ENCODE results near the gene CRYGC. TPM values are rescaled to one million over a fixed set of nuclear protein-coding genes. Genes with fewer than 3 reads are reported as not detected.

Gene CRYGC
- total and polyA plus RNA-seq, 2 of the 13 experiments (the other 11 are each of a cell fraction or from before 2014, with no cell fraction given): 0.20 to 0.27 TPM

- Histone ChIP-seq H3K4me1 (ENCODE audit: insufficient read depth, low read length) (peaks cover 10% of the 10 kb centered on the region), H4K20me1 (ENCODE audit: insufficient read depth, low read length) (no peaks in the 10 kb centered on the region), H3K79me2 (ENCODE audit: insufficient read depth, low read length) (no peaks in the 10 kb centered on the region), H3K9me3 (ENCODE audit: low read length) (no peaks in the 10 kb centered on the region), H3K9ac (ENCODE audit: insufficient read depth, low read depth, low read length) (no peak overlapping the region), H2AFZ (ENCODE audit: low read length) (no peak overlapping the region), H3K4me2 (ENCODE audit: low read depth, low read length) (no peak overlapping the region), H3K27me3 (ENCODE audit: control insufficient read depth in 1 of 2, insufficient read depth in 2 of 2, low read length in 2 of 2) (peaks cover under 1 to 4% of the 10 kb centered on the region in 2 experiments; a peak in 1 of 5 replicates), H3K4me3 (replicated peaks in 1 of 3; ENCODE audit: insufficient read depth in 1 of 3, low read depth in 2 of 3, low read length in 3 of 3) (no peak overlapping the region), H3K36me3 (replicated peaks in 1 of 2; ENCODE audit: control insufficient read depth in 1 of 2, insufficient read depth in 2 of 2, low read length in 2 of 2) (no peaks in the 10 kb centered on the region), H3K27ac (ENCODE audit: extremely low read length, insufficient read depth, low read length) (no peak overlapping the region)
- ChIA-PET POLR2A (no interaction called here), CTCF (ENCODE audit: low intra/inter-chr PET ratio, low total read pairs) (no interaction called here)
- intact Hi-C loops (cut with micrococcal nuclease; ENCODE audit: unreplicated experiment) (no loop called here), in situ Hi-C loops (cut with HindIII; ENCODE audit: extremely low pct_ligation_motif_present, low pct_unique_long_range_greater_than_20kb) (no loop called here)
- TF ChIP-seq MYPOP (CRISPR knock-in tag; IDR thresholded peaks at IDR 0.05) (no peak), ZNF24 (IDR thresholded peaks at IDR 0.05) (no peak), ZNF749 (CRISPR knock-in tag; IDR thresholded peaks at IDR 0.05; ENCODE audit: borderline replicate concordance) (no peak), THAP11 (CRISPR knock-in tag; IDR thresholded peaks at IDR 0.05) (no peak), ZNF7 (CRISPR knock-in tag; IDR thresholded peaks at IDR 0.05) (no peak), HMG20A (CRISPR knock-in tag; IDR thresholded peaks at IDR 0.05; ENCODE audit: borderline replicate concordance) (no peak), ZNF652 (CRISPR knock-in tag; IDR thresholded peaks at IDR 0.05; ENCODE audit: borderline replicate concordance, low read depth) (no peak), PAF1 (CRISPR knock-in tag; IDR thresholded peaks at IDR 0.05) (no peak), MYC (CRISPR knock-in tag; IDR thresholded peaks at IDR 0.05; ENCODE audit: borderline replicate concordance) (no peak), RFXAP (CRISPR knock-in tag; IDR thresholded peaks at IDR 0.05; ENCODE audit: borderline replicate concordance) (no peak), NBN (conservative IDR thresholded peaks at IDR 0.05) (no peak), ZNF687 (CRISPR knock-in tag; IDR thresholded peaks at IDR 0.05) (no peak), NR3C1 (CRISPR knock-in tag; IDR thresholded peaks at IDR 0.05) (no peak)
- BruUV-seq (replicated peaks): no TSS peak
- DNase-seq (ENCODE audit: low spot score) (no peak), ATAC-seq (no peak), FAIRE-seq (no peak)
These were observed 45.8 kb downstream of the CRYGC start for GRCh38 chr2:208083807-208084206.

Other genes starting within 250 kb of the CRYGC start
- gene PLEKHM3, start 104.3 kb downstream of the CRYGC start, total RNA-seq (2016; rRNA removed; fragmentation: Illumina TruSeq; extraction: Trizol): 4.5 and 5.3 TPM in 2 replicates
- 4.7 and 4.8 TPM in 2 replicates for gene PLEKHM3, start 104.3 kb downstream of the CRYGC start, polyA plus RNA-seq (2011; rRNA removed)
- gene CRYGD, start 5.3 kb downstream of the CRYGC start, total RNA-seq (2016; rRNA removed; fragmentation: Illumina TruSeq; extraction: Trizol): not detected in 2 replicates
- gene CRYGD, start 5.3 kb downstream of the CRYGC start, polyA plus RNA-seq (2011; rRNA removed): not detected in 2 replicates
- not detected in 2 replicates for gene CRYGB, start 16.3 kb upstream of the CRYGC start, total RNA-seq (2016; rRNA removed; fragmentation: Illumina TruSeq; extraction: Trizol)
- not detected in 2 replicates for gene CRYGB, start 16.3 kb upstream of the CRYGC start, polyA plus RNA-seq (2011; rRNA removed)
- gene CRYGA, start 33.8 kb upstream of the CRYGC start, total RNA-seq (2016; rRNA removed; fragmentation: Illumina TruSeq; extraction: Trizol): not detected in 2 replicates
- gene CRYGA, start 33.8 kb upstream of the CRYGC start, polyA plus RNA-seq (2011; rRNA removed): not detected in 2 replicates
- gene C2orf80, start 60.2 kb upstream of the CRYGC start, total RNA-seq (2016; rRNA removed; fragmentation: Illumina TruSeq; extraction: Trizol): not detected in 2 replicates
- gene C2orf80, start 60.2 kb upstream of the CRYGC start, polyA plus RNA-seq (2011; rRNA removed): not detected in 2 replicates
- 1,077 and 1,654 TPM in 2 replicates for gene IDH1, start 125.2 kb upstream of the CRYGC start, total RNA-seq (2016; rRNA removed; fragmentation: Illumina TruSeq; extraction: Trizol)
- gene IDH1, start 125.2 kb upstream of the CRYGC start, polyA plus RNA-seq (2011; rRNA removed): 258 and 312 TPM in 2 replicates
- 21.7 and 24.4 TPM in 2 replicates for gene PIKFYVE, start 136.4 kb upstream of the CRYGC start, total RNA-seq (2016; rRNA removed; fragmentation: Illumina TruSeq; extraction: Trizol)
- gene PIKFYVE, start 136.4 kb upstream of the CRYGC start, polyA plus RNA-seq (2011; rRNA removed): 15.8 and 20.2 TPM in 2 replicates

Measured in HepG2 (cell line).